ENCODE measurements around the gene NCAPD3. TPM values are rescaled to one million over a fixed set of nuclear protein-coding genes. Genes with fewer than 3 reads are reported as not detected.

NCAPD3 gene
- total and polyA plus RNA-seq, 2 donors (not counting 3 experiments of a cell fraction or from before 2014, with no cell fraction given), result 22.6 to 43.8 TPM

DNA sequence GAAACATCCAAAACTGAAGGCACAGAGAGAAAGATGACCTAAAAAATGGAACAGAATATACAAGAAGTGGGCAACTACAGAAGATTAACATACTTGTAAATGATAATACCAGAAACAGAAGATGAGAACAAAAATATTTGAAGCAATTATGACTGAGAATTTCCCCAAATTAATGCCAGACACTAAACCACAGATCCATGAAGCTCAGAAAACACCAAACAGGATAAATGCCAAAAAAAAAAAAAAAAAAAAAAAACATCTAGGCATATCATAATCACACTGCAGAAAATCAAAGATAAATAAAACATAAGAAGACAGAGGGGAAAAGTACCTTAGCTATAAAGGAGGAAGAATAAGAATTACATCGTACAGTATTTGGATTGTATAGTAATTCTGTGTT lies 89.6 kb downstream of the NCAPD3 start:
- Histone ChIP-seq H4K20me1 (replicated peaks; ENCODE audit: control insufficient read depth, extremely low read depth, insufficient read depth, low read length) (no peaks in the 10 kb centered on the region), H3K9me3 (replicated peaks; ENCODE audit: control insufficient read depth, insufficient read depth, low read length) (no peaks in the 10 kb centered on the region), H3K9ac (replicated peaks; ENCODE audit: extremely low read depth, insufficient read depth, low read length) (no peak overlapping the region), H2AFZ (ENCODE audit: low read depth, low read length) (no peak overlapping the region), H3K36me3 (ENCODE audit: control insufficient read depth in 2 of 2, extremely low read depth in 1 of 2, insufficient read depth in 2 of 2, low read length in 2 of 2) (no peaks in the 10 kb centered on the region), H3K4me1 (ENCODE audit: control insufficient read depth, extremely low read depth, insufficient read depth, low read length) (peaks cover 7% of the 10 kb centered on the region), H3K79me2 (ENCODE audit: control insufficient read depth, insufficient read depth, low read length) (peaks cover 5% of the 10 kb centered on the region), H3K27me3 (ENCODE audit: control insufficient read depth in 2 of 2, insufficient read depth in 2 of 2, low read length in 2 of 2) (no peaks in the 10 kb centered on the region), H3K27ac (ENCODE audit: insufficient read depth, low read depth, low read length) (no peak overlapping the region), H3K4me2 (ENCODE audit: insufficient read depth, low read length) (no peak overlapping the region), H3K9me1 (replicated peaks; ENCODE audit: control insufficient read depth, extremely low read depth, insufficient read depth, low read length) (no peaks in the 10 kb centered on the region), H3K4me3 (replicated peaks in 1 of 3; ENCODE audit: insufficient read depth in 1 of 3, low read depth in 1 of 3, low read length in 3 of 3) (no peak overlapping the region)
- no peak for DNase-seq (ENCODE audit: low read depth, low spot score)
- intact Hi-C loops (cut with micrococcal nuclease), result no loop called here
- dilution Hi-C loops (cut with MboI; ENCODE audit: extremely low pct_ligation_motif_present, low sequenced_read_pairs), result no loop called here
- TF ChIP-seq MYC (IDR thresholded peaks at IDR 0.05; ENCODE audit: low read depth, low read length) (no peak), POLR2AphosphoS5 (IDR thresholded peaks at IDR 0.05; ENCODE audit: insufficient read depth, low read depth, low read length) (no peak), JUN (IDR thresholded peaks at IDR 0.05; ENCODE audit: borderline replicate concordance, insufficient read depth, insufficient read length, low read depth) (no peak), GATA2 (IDR thresholded peaks at IDR 0.05; ENCODE audit: insufficient read depth, insufficient read length, low read depth, low read length) (no peak), FOS (IDR thresholded peaks at IDR 0.05; ENCODE audit: borderline replicate concordance, insufficient read depth, low read length) (no peak), EZH2 (IDR thresholded peaks at IDR 0.05; ENCODE audit: borderline replicate concordance, low read depth, low read length, severe bottlenecking) (no peak), POLR2A (IDR thresholded peaks at IDR 0.05; ENCODE audit: low read depth, low read length) (no peak)
- TF ChIP-seq, protein P1, sequence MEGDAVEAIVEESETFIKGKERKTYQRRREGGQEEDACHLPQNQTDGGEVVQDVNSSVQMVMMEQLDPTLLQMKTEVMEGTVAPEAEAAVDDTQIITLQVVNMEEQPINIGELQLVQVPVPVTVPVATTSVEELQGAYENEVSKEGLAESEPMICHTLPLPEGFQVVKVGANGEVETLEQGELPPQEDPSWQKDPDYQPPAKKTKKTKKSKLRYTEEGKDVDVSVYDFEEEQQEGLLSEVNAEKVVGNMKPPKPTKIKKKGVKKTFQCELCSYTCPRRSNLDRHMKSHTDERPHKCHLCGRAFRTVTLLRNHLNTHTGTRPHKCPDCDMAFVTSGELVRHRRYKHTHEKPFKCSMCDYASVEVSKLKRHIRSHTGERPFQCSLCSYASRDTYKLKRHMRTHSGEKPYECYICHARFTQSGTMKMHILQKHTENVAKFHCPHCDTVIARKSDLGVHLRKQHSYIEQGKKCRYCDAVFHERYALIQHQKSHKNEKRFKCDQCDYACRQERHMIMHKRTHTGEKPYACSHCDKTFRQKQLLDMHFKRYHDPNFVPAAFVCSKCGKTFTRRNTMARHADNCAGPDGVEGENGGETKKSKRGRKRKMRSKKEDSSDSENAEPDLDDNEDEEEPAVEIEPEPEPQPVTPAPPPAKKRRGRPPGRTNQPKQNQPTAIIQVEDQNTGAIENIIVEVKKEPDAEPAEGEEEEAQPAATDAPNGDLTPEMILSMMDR (IDR thresholded peaks at IDR 0.05; ENCODE audit: extremely low read depth in 1 of 2, insufficient read depth in 1 of 2, low read depth in 1 of 2, low read length in 2 of 2), result no peak
- TF ChIP-seq, protein P2, sequence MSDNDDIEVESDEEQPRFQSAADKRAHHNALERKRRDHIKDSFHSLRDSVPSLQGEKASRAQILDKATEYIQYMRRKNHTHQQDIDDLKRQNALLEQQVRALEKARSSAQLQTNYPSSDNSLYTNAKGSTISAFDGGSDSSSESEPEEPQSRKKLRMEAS (IDR thresholded peaks at IDR 0.05; ENCODE audit: insufficient read depth, insufficient read length), result no peak
- BruUV-seq (replicated peaks), result no TSS peak
- POLR2A ChIA-PET, result no interaction called here
- FAIRE-seq, result no peak
- CTCF ChIA-PET, result interaction anchor here (1.0 to 4.7 kb wide), 3 partner anchors 13 to 84 kb away, joined by 4 to 43 read pairs (median 5); no protein-coding TSS in a partner anchor
